Middle frontal gyrus (tissue), 1 donor: ENCODE measurements around the gene LRP1B.
"Not testable (repeated sequence)": the region's sequence is repeated elsewhere in the genome, so short reads cannot be mapped to it uniquely, and the experiment has no call there.

Experiments used
- DNase-seq: peaks from one replicate; pipeline ENCODE4 v3.0.0-alpha.2; 2015; ENCODE audit warnings: low spot score; ENCODE audit errors: extremely low spot score

The LRP1B gene

GRCh38 chr2:140376686-140377085, 1754.1 kb downstream of the LRP1B start:
- no peak for DNase-seq

GRCh38 chr2:140363131-140363530, 1767.7 kb downstream of the LRP1B start:
- DNase-seq, result no peak

- no peak for DNase-seq
These were observed 1768.5 kb downstream of the LRP1B start for GRCh38 chr2:140362361-140362760.

- no peak for DNase-seq
These were observed 1771.6 kb downstream of the LRP1B start for GRCh38 chr2:140359056-140359771.

- DNase-seq, result no peak
These were observed 1774.1 kb downstream of the LRP1B start for GRCh38 chr2:140356697-140357096.

GRCh38 chr2:140355511-140356090, 1775.2 kb downstream of the LRP1B start:
- DNase-seq, result no peak

GRCh38 chr2:140354544-140354943, 1776.3 kb downstream of the LRP1B start:
- no peak for DNase-seq

GRCh38 chr2:140353541-140353940, 1777.3 kb downstream of the LRP1B start:
- no peak for DNase-seq

- DNase-seq, result no peak
These were observed 1779.1 kb downstream of the LRP1B start for GRCh38 chr2:140351692-140352091.

GRCh38 chr2:140349695-140350094, 1781.1 kb downstream of the LRP1B start:
- DNase-seq, result no peak

GRCh38 chr2:140348826-140349225, 1782.0 kb downstream of the LRP1B start:
- no peak for DNase-seq

- no peak for DNase-seq
These were observed 1786.0 kb downstream of the LRP1B start for GRCh38 chr2:140344838-140345237.

- not testable (repeated sequence) for DNase-seq
These were observed 1786.5 kb downstream of the LRP1B start for GRCh38 chr2:140344266-140344665.

- DNase-seq, result no peak
These were observed 1792.0 kb downstream of the LRP1B start for GRCh38 chr2:140338795-140339194.

- DNase-seq, result no peak
These were observed 1793.8 kb downstream of the LRP1B start for GRCh38 chr2:140337061-140337460.

GRCh38 chr2:140316345-140316744, 1814.5 kb downstream of the LRP1B start:
- no peak for DNase-seq

GRCh38 chr2:140311905-140312304, 1818.9 kb downstream of the LRP1B start:
- no peak for DNase-seq

- DNase-seq, result no peak
These were observed 1822.1 kb downstream of the LRP1B start for GRCh38 chr2:140308706-140309105.

- no peak for DNase-seq
These were observed 1823.3 kb downstream of the LRP1B start for GRCh38 chr2:140307532-140307931.

- no peak for DNase-seq
These were observed 1835.0 kb downstream of the LRP1B start for GRCh38 chr2:140295767-140296166.

GRCh38 chr2:140288726-140289125, 1842.1 kb downstream of the LRP1B start:
- no peak for DNase-seq

GRCh38 chr2:140288213-140288612, 1842.6 kb downstream of the LRP1B start:
- DNase-seq, result no peak

- DNase-seq, result no peak
These were observed 1844.4 kb downstream of the LRP1B start for GRCh38 chr2:140286377-140286776.
